ENCODE measurements around the gene LMF2.

The LMF2 gene

GRCh38 chr22:50548040-50548920 lies 40.8 kb upstream of the LMF2 start:
- Histone ChIP-seq H3K27ac (ENCODE audit: extremely low read depth, low read depth, low read length) (no peak overlapping the region), H3K4me3 (ENCODE audit: low read depth, low read length) (no peak overlapping the region), H3K4me1 (ENCODE audit: control insufficient read depth, insufficient read depth, low read length) (no peaks in the 10 kb centered on the region), H3K36me3 (ENCODE audit: control insufficient read depth in 2 of 2, insufficient read depth in 1 of 2, low read length in 2 of 2) (no peaks in the 10 kb centered on the region), H3K9me3 (ENCODE audit: control insufficient read depth, insufficient read depth, low read depth, low read length) (no peaks in the 10 kb centered on the region)
- ChIA-PET CTCF (interaction anchor here (0.6 to 1.8 kb wide), 2 partner anchors 15 to 47 kb away, joined by 3 to 7 read pairs; partner anchors contain the start of gene SYCE3), POLR2A (interaction anchor here (0.6 to 1.1 kb wide), 3 partner anchors 14 to 343 kb away, joined by 3 to 5 read pairs (median 5); partner anchors contain the start of gene SYCE3)
- no peak for TF ChIP-seq ZSCAN16 (tag by site-specific recombination; IDR thresholded peaks at IDR 0.05)
- TF ChIP-seq ZBTB11 (tag by site-specific recombination; conservative IDR thresholded peaks at IDR 0.05; ENCODE audit: low read depth) = no peak
- no peak for TF ChIP-seq ZNF335 (tag by site-specific recombination; conservative IDR thresholded peaks at IDR 0.05)
- no peak for TF ChIP-seq ZNF354C (tag by site-specific recombination; IDR thresholded peaks at IDR 0.05; ENCODE audit: borderline replicate concordance, low read depth)
- no peak for TF ChIP-seq ZNF112 (tag by site-specific recombination; IDR thresholded peaks at IDR 0.05)
- no peak for TF ChIP-seq ZNF211 (tag by site-specific recombination; IDR thresholded peaks at IDR 0.05; ENCODE audit: low read depth)
- no peak for TF ChIP-seq ZNF341 (tag by site-specific recombination; IDR thresholded peaks at IDR 0.05; ENCODE audit: low read depth)
- TF ChIP-seq SP7 (tag by site-specific recombination; IDR thresholded peaks at IDR 0.05) = no peak

- no peak for TF ChIP-seq GLIS2 (tag by site-specific recombination; IDR thresholded peaks at IDR 0.05)
- TF ChIP-seq ZNF610 (tag by site-specific recombination; IDR thresholded peaks at IDR 0.05; ENCODE audit: borderline replicate concordance) = no peak
- no peak for TF ChIP-seq PATZ1 (tag by site-specific recombination; IDR thresholded peaks at IDR 0.05)
- no peak for TF ChIP-seq ZBTB44 (tag by site-specific recombination; IDR thresholded peaks at IDR 0.05)
- TF ChIP-seq ZNF629 (tag by site-specific recombination; IDR thresholded peaks at IDR 0.05) = no peak
- TF ChIP-seq ZBTB49 (tag by site-specific recombination; IDR thresholded peaks at IDR 0.05; ENCODE audit: low read depth) = no peak
- TF ChIP-seq ZEB2 (tag by site-specific recombination; IDR thresholded peaks at IDR 0.05) = no peak
- TF ChIP-seq ZNF391 (tag by site-specific recombination; IDR thresholded peaks at IDR 0.05; ENCODE audit: borderline replicate concordance, low read depth) = no peak
- TF ChIP-seq ZNF274 (IDR thresholded peaks at IDR 0.05; ENCODE audit: low read length) = no peak
- TF ChIP-seq ZNF274 (tag by site-specific recombination; IDR thresholded peaks at IDR 0.05; ENCODE audit: borderline replicate concordance) = no peak
- TF ChIP-seq ZNF292 (tag by site-specific recombination; IDR thresholded peaks at IDR 0.05; ENCODE audit: borderline replicate concordance, low read depth) = no peak
- no peak for TF ChIP-seq ZNF830 (tag by site-specific recombination; IDR thresholded peaks at IDR 0.05; ENCODE audit: low read depth)
- Histone ChIP-seq H3K27ac (ENCODE audit: extremely low read depth, low read depth, low read length) (no peak overlapping the region), H3K36me3 (ENCODE audit: control insufficient read depth in 2 of 2, insufficient read depth in 1 of 2, low read length in 2 of 2) (no peaks in the 10 kb centered on the region), H3K9me3 (ENCODE audit: control insufficient read depth, insufficient read depth, low read depth, low read length) (no peaks in the 10 kb centered on the region), H3K4me1 (ENCODE audit: control insufficient read depth, insufficient read depth, low read length) (no peaks in the 10 kb centered on the region), H3K4me3 (ENCODE audit: low read depth, low read length) (no peak overlapping the region)
- ChIA-PET POLR2A (interaction anchor here (0.5 to 1.1 kb wide), 6 partner anchors 15 to 782 kb away, joined by 3 to 5 read pairs (median 4); partner anchors contain the start of genes CPT1B and SYCE3), CTCF (interaction anchor here (1.8 kb wide), 1 partner anchor 15 kb away, joined by 7 read pairs; the partner anchor contains the start of gene SYCE3)
These were observed 39.9 kb upstream of the LMF2 start for GRCh38 chr22:50547263-50547985.
